Tibial artery (tissue), 4 donors: Measurements from ENCODE around the gene KDM5A.

Experiments used
- DNase-seq, 2 donors: peaks; one replicate each; pipeline ENCODE4 v3.0.0-alpha.2; 2019
- H3K27ac ChIP-seq, 2 donors: fragments of 200-600 bp; sonication (generic) in 1 of 2; 1 replicate in 1 of 2; 2 replicates in 1 of 2; pipeline ENCODE4 v1.5.1; 2018 to 2019; ENCODE audit warnings: mild to moderate bottlenecking in 1 of 2
- H3K27me3 ChIP-seq, 2 donors: fragments of 200-600 bp; sonication (generic) in 1 of 2; one replicate each; pipeline versions ENCODE4 v1.5.1 to v1.6.0; 2016 to 2019
- H3K36me3 ChIP-seq, 3 donors: fragments of 200-600 bp; sonication (generic) in 2 of 3; one replicate each; pipeline ENCODE4 v1.5.1; 2016 to 2019; ENCODE audit warnings: mild to moderate bottlenecking in 2 of 3
- H3K4me1 ChIP-seq, 4 donors: fragments of 200-600 bp; sonication (generic) in 2 of 4; 1 replicate in 3 of 4; 2 replicates in 1 of 4; pipeline ENCODE4 v1.5.1; 2016 to 2019
- H3K4me3 ChIP-seq, 2 donors: fragments of 200-600 bp; sonication (generic) in 1 of 2; 1 replicate in 1 of 2; 2 replicates in 1 of 2; pipeline ENCODE4 v1.5.1; 2018 to 2019; ENCODE audit warnings: mild to moderate bottlenecking in 2 of 2
- H3K9me3 ChIP-seq, 3 donors: fragments of 200-600 bp; sonication (generic) in 1 of 3; one replicate each; pipeline ENCODE4 v1.5.1; 2016 to 2019
- intact Hi-C: fragments of 100-400 bp; cut with DNase I; formaldehyde crosslinking; loops from one replicate; pipeline ENCODE4 v1.15.0; 2023; ENCODE audit warnings: low total_unique reads
- TF ChIP-seq, protein P1 (sequence below), 2 experiments: fragments of 200-600 bp in 1 of 2; fragments of 450-650 bp in 1 of 2; IDR thresholded peaks; one replicate each; pipeline ENCODE4 v1.5.1; 2017 to 2019; ENCODE audit warnings: antibody characterized with exemption in 2 of 2, mild to moderate bottlenecking in 1 of 2, moderate library complexity in 1 of 2

Gene KDM5A

DNA sequence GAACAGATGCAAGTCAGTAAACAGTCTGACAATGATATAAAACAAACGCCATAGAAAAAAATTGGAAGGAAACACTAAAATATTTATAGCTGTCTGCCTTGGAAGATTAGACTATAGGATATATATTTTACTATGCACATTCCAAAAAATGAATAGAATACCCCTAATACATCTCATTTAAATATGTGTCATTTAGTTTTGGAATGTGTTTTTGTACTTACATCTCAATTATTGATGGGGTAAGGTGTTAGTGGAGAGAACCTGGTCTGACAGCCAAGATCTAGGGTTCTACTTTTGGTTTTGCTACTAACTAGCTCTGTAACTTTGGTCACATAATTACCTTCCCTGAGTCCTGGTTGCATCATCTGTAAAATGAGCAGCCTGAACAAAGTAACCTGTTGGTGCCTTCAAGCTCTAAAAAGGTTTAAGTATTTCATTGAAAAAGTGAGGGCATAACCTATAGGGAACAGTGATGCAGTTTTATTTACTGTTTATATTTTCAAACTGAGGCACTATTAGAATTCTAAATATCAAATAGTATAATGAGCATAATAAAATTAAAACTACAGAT, 97.9 kb downstream of the KDM5A start:
- Histone ChIP-seq H3K4me1 (peaks cover 0 to 5% (median 2%) of the 10 kb centered on the region in 4 donors), H3K36me3 (peaks cover 42 to 63% (median 59%) of the 10 kb centered on the region in 3 donors), H3K9me3 (no peaks in the 10 kb centered on the region), H3K27me3 (no peaks in the 10 kb centered on the region), H3K27ac (no peak overlapping the region), H3K4me3 (no peak overlapping the region)
- TF ChIP-seq, protein P1, sequence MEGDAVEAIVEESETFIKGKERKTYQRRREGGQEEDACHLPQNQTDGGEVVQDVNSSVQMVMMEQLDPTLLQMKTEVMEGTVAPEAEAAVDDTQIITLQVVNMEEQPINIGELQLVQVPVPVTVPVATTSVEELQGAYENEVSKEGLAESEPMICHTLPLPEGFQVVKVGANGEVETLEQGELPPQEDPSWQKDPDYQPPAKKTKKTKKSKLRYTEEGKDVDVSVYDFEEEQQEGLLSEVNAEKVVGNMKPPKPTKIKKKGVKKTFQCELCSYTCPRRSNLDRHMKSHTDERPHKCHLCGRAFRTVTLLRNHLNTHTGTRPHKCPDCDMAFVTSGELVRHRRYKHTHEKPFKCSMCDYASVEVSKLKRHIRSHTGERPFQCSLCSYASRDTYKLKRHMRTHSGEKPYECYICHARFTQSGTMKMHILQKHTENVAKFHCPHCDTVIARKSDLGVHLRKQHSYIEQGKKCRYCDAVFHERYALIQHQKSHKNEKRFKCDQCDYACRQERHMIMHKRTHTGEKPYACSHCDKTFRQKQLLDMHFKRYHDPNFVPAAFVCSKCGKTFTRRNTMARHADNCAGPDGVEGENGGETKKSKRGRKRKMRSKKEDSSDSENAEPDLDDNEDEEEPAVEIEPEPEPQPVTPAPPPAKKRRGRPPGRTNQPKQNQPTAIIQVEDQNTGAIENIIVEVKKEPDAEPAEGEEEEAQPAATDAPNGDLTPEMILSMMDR (IDR thresholded peaks at IDR 0.05) = no peak
- no peak for DNase-seq
- intact Hi-C loops = no loop called here

DNA sequence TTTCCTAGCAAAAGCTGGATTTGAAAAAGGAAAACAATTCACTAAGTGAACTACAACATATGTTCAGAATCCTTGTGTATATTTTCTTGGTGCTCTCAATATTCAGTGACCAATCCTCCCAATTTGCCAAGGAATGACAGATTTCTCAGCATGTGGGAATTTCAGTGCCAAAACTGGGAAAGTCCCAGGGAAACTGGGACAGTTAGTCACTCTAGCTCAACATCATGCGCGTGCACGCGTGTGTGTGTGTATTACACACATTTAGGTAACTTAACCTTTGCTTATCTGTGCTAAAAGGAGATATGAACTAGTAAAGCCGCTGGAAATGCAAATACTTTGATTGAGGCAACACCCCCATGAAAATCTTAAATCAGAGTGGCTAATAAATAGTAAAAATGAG, 100.4 kb downstream of the KDM5A start:
- no peak overlapping the region for H3K27ac ChIP-seq
- H3K27me3 ChIP-seq = no peaks in the 10 kb centered on the region
- DNase-seq = no peak
- no peaks in the 10 kb centered on the region for H3K9me3 ChIP-seq
- intact Hi-C loops = no loop called here
- H3K4me3 ChIP-seq = no peak overlapping the region
- peaks cover 36 to 62% (median 58%) of the 10 kb centered on the region in 3 donors for H3K36me3 ChIP-seq
- TF ChIP-seq, protein P1 (IDR thresholded peaks at IDR 0.05) = no peak
- H3K4me1 ChIP-seq = peaks cover 0 to 5% (median 2%) of the 10 kb centered on the region in 4 donors

DNA sequence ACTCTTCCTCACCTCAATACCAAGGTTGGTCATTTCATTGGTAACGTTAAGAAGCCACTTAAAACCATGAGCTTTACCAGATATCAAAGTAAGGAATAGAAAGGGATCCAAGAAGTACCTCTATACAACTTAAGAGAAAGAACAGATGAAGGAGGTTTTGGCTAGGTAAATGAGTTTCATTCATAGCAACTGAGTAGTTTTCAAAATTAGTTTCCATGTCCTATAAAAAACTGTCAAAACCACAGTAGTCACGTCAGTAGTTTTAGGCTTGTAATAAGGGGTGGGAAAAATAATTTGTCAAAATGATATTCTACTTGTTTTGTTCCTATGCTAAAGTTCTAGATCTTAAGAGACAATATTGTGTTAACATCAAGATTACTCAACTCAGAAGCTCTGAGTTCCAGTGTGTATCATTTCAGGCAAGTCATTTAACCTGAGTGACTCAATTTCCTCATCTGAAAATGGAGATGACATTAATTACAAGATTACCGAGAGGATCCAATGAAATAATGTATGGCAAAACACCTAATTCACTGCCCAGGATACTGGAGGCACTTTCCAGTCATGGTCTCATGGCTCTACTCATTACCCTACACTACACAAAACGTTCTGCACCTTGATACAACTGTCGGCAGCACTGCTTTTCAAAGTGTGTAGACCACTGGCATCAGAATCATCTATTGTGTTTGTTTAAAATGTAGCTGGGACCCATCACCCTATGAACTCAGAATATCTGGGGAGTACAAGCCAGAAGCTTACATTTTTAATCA, 102.4 kb downstream of the KDM5A start:
- no peak overlapping the region for H3K27ac ChIP-seq
- peaks cover 0 to 5% (median 2%) of the 10 kb centered on the region in 4 donors for H3K4me1 ChIP-seq
- H3K27me3 ChIP-seq = no peaks in the 10 kb centered on the region
- no peak overlapping the region for H3K4me3 ChIP-seq
- TF ChIP-seq, protein P1 (IDR thresholded peaks at IDR 0.05) = no peak
- no peaks in the 10 kb centered on the region for H3K9me3 ChIP-seq
- no peak for DNase-seq
- H3K36me3 ChIP-seq = peaks cover 23 to 59% (median 39%) of the 10 kb centered on the region in 3 donors
- intact Hi-C loops = no loop called here

DNA sequence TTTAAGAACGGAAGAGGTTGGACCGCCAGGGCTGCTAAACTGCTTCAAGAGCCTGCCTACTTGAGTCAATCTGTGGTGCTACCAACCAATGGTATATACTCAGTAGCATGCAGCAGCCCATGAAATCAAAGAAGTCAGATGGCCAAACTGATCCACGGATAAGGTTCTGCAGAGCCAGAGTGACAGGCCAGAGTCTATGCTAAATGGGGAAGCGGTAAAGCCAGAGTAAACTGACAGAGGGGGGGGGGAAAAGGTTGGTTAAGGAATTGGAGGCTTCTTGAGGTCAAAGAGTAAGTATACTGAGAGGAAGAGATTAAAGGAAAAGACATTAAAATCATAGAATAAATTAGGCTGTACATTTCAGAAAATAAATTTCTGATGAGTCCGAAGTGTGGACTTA, 111.1 kb downstream of the KDM5A start:
- no peak for DNase-seq
- Histone ChIP-seq H3K4me1 (no peaks in the 10 kb centered on the region), H3K4me3 (no peak overlapping the region), H3K27ac (no peak overlapping the region), H3K9me3 (no peaks in the 10 kb centered on the region), H3K27me3 (no peaks in the 10 kb centered on the region), H3K36me3 (peaks cover 0 to 19% (median 5%) of the 10 kb centered on the region in 3 donors)
- intact Hi-C loops = no loop called here
- TF ChIP-seq, protein P1 (IDR thresholded peaks at IDR 0.05) = no peak

DNA sequence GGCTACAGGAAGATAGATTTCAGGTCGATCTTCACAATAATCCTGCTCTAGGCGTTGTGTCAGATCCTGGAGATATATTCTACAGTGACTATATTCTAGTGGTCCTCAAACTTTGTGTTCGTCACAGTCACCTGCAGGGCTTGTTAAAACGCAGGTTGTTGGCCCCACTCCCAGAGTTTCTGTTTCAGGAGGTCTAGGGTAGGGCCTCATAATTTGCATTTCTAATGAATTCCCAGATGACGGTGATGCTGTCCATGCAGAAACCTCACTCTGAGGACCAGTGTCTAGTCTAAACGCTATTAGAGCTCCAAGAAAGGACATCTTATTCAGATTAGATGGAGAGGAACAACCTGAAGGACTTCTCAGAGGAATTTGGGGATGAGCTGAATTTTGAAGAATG, 113.3 kb downstream of the KDM5A start:
- intact Hi-C loops = no loop called here
- Histone ChIP-seq H3K27ac (no peak overlapping the region), H3K4me1 (no peaks in the 10 kb centered on the region), H3K9me3 (no peaks in the 10 kb centered on the region), H3K4me3 (no peak overlapping the region), H3K36me3 (peaks cover 0 to 5% (median 4%) of the 10 kb centered on the region in 3 donors), H3K27me3 (no peaks in the 10 kb centered on the region)
- TF ChIP-seq, protein P1 (IDR thresholded peaks at IDR 0.05) = no peak
- no peak for DNase-seq
